Measurements from ENCODE around the gene ZWINT. TPM values are rescaled to one million over a fixed set of nuclear protein-coding genes. Genes with fewer than 3 reads are reported as not detected.

The ZWINT gene, protein sequence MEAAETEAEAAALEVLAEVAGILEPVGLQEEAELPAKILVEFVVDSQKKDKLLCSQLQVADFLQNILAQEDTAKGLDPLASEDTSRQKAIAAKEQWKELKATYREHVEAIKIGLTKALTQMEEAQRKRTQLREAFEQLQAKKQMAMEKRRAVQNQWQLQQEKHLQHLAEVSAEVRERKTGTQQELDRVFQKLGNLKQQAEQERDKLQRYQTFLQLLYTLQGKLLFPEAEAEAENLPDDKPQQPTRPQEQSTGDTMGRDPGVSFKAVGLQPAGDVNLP
- total RNA-seq (2021; fragmentation: NEBNext Ultra II Directional; extraction: Animal tissue kit (Norgen Biotek cat#: 25700)) (71.2 and 73.4 TPM in 2 replicates), polyA plus RNA-seq (2011; rRNA removed) (44.4 and 52.1 TPM in 2 replicates), polyA minus RNA-seq (2011; rRNA and poly(A)+ RNA removed) (54.7 and 58.7 TPM in 2 replicates)
- polyA plus RNA-seq (2011; cell fraction: cytosol; rRNA removed) = 77.0 TPM
- 72.6 TPM for polyA plus RNA-seq (2011; cell fraction: nucleus; rRNA removed)
- 77.9 to 94.5 TPM (median 84.7 TPM) in 4 replicates for polyA plus RNA-seq (2012, experiment 1 of 2)
- 25.5 TPM for polyA plus RNA-seq (2012, experiment 2 of 2)
- 49.6 TPM for polyA plus RNA-seq (2013, experiment 1 of 2)
- polyA plus RNA-seq (2013, experiment 2 of 2) = 48.6 TPM
- 32.7 TPM for polyA minus RNA-seq (2011; cell fraction: cytosol; rRNA and poly(A)+ RNA removed)
- polyA minus RNA-seq (2011; cell fraction: nucleus; rRNA and poly(A)+ RNA removed) = 53.4 TPM
- long read RNA-seq, experiment 1, transcript ZWINT-203 (9 exons, 1,872 nt) = major isoform, 8 of 71 reads
- long read RNA-seq, experiment 1, partial matches to known transcripts = 33 of 71 reads
- long read RNA-seq, experiment 1, other reads (novel, unspliced or antisense) = 28 of 71 reads
- long read RNA-seq, experiment 2, transcript ZWINT-204 (8 exons, 1,851 nt) = minor isoform, 12 of 225 reads
- long read RNA-seq, experiment 2, transcript ZWINT-209 (7 exons, 1,961 nt) = minor isoform, 5 of 225 reads
- long read RNA-seq, experiment 2, transcript ZWINT-203 (9 exons, 1,872 nt) = major isoform, 105 of 225 reads
- long read RNA-seq, experiment 2, transcript ZWINT-202 (9 exons, 807 nt) = minor isoform, 15 of 225 reads
- long read RNA-seq, experiment 2, partial matches to known transcripts = 29 of 225 reads
- long read RNA-seq, experiment 2, other reads (novel, unspliced or antisense) = 59 of 225 reads

DNA sequence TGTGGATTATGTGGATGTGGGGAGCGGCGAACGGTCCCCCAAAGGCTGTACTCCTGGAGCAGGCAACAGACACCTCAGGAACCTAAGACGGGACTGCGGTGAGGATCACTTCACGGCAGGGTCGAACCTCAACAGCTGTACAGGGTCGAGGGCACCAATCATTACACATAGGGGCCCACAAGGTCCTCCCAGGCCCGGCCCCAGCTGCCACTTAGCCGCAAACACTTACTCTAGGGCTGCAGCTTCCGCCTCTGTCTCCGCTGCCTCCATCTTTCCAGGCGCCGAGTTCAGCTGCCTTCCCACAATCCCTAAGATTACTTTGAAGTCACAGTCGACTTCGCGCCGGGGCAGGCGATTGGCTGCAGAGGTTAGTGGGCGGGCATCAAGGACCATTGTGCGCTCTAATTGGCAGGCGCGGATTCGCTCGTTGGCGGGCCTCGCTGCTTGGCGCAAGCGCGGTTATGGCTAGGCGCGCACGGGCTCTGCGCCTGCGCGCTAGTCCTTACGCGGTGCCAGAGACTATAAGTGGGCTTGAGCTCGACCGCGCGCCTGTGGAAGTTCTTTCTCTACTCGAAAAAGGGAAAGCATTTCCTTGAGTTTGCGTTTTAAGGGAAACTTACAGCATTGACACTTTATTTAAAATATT, at the start of gene ZWINT:
Gene ZWINT, minus strand, starts transcription at position 293 of the 646 bp plus-strand sequence. Its CDS starts 23 bp downstream, at position 270.
- H3K4me1 ChIP-seq (replicated peaks in 1 of 4; ENCODE audit: control insufficient read depth in 3 of 4, insufficient read depth in 4 of 4, low read length in 3 of 4) = peaks cover 0 to 9% (median 3%) of the 10 kb centered on the region in 4 experiments; a peak in 5 of 7 replicates
- H3K23ac ChIP-seq (ENCODE audit: insufficient read length) = no peak within 1 kb of the TSS
- peak within 1 kb of the TSS; percentile 88 to 98 for H3K4me2 ChIP-seq (ENCODE audit: insufficient read depth in 1 of 2, low read depth in 2 of 2, low read length in 2 of 2)
- peak within 1 kb of the TSS; percentile 33 for H3K56ac ChIP-seq (replicated peaks; ENCODE audit: insufficient read length, low read depth, low read length)
- H2BK20ac ChIP-seq (ENCODE audit: low read length) = no peak within 1 kb of the TSS
- H3K79me1 ChIP-seq (ENCODE audit: low read depth, low read length) = peaks cover 11% of the 10 kb centered on the region
- peak within 1 kb of the TSS; percentile 94 to 95 (median 94) for H3K9ac ChIP-seq (replicated peaks in 1 of 4; ENCODE audit: extremely low read depth in 1 of 4, low read depth in 3 of 4, low read length in 3 of 4)
- WGBS, 2 experiments (ENCODE audit: extremely low coverage in 1 of 2, insufficient coverage in 1 of 2, insufficient read length in 1 of 2, insufficient replicate concordance in 2 of 2, low coverage in 1 of 2, low lambda C conversion rate in 2 of 2, missing lambda C conversion rate in 1 of 2) = 1% methylated on average over 44 of the region's 44 CpGs; no CpG with 5 or more reads in 1 of the 2 experiments
- no peaks in the 10 kb centered on the region for H3K27me3 ChIP-seq (replicated peaks in 1 of 4; ENCODE audit: control insufficient read depth in 3 of 4, extremely low read depth in 1 of 4, insufficient read depth in 3 of 4, low read length in 3 of 4)
- no peaks in the 10 kb centered on the region for H4K20me1 ChIP-seq (replicated peaks in 1 of 2; ENCODE audit: control insufficient read depth in 1 of 2, insufficient read depth in 2 of 2, low read length in 2 of 2)
- peak within 1 kb of the TSS; percentile 96 to 99 (median 98) for H3K4me3 ChIP-seq (ENCODE audit: extremely low read depth in 1 of 4, insufficient read depth in 2 of 4, low read depth in 3 of 4, low read length in 4 of 4)
- H3K4ac ChIP-seq (replicated peaks; ENCODE audit: insufficient read length, low read depth, low read length) = peak within 1 kb of the TSS; percentile 32
- peak within 1 kb of the TSS; percentile 97 for H2AFZ ChIP-seq (ENCODE audit: low read length)
- H3K9me3 ChIP-seq (ENCODE audit: insufficient read depth in 2 of 2, low read depth in 1 of 2, low read length in 1 of 2) = no peaks in the 10 kb centered on the region
- H4K8ac ChIP-seq (ENCODE audit: extremely low read depth, insufficient read depth, low read length) = peak within 1 kb of the TSS; percentile 94; the same call in 1 of the 2 replicates
- H3K79me2 ChIP-seq (ENCODE audit: control insufficient read depth in 1 of 2, insufficient read depth in 2 of 2, low read length in 2 of 2) = peaks cover 6 to 28% of the 10 kb centered on the region in 2 experiments; a peak in 3 of 4 replicates
- H2BK120ac ChIP-seq (replicated peaks; ENCODE audit: low read depth, low read length) = no peak within 1 kb of the TSS
- H2AK5ac ChIP-seq (ENCODE audit: low read depth, low read length) = peak within 1 kb of the TSS; percentile 86
- H3K14ac ChIP-seq (ENCODE audit: insufficient read length) = no peak within 1 kb of the TSS
- H3K18ac ChIP-seq (ENCODE audit: extremely low read depth, low read length) = peak within 1 kb of the TSS; percentile 78
- peaks cover 9% of the 10 kb centered on the region for H3K23me2 ChIP-seq (ENCODE audit: low read depth, low read length)
- H4K91ac ChIP-seq (replicated peaks; ENCODE audit: insufficient read length, low read length) = no peak within 1 kb of the TSS
- peaks cover 9 to 32% (median 24%) of the 10 kb centered on the region in 4 experiments for H3K36me3 ChIP-seq (ENCODE audit: control insufficient read depth in 2 of 4, insufficient read depth in 4 of 4, low read length in 3 of 4)
- H4K5ac ChIP-seq (ENCODE audit: insufficient read length, low read depth, low read length) = peak within 1 kb of the TSS; percentile 33
- ChIA-PET POLR2A (ENCODE audit: partially characterized antibody) (interaction anchor here (1.2 to 2.5 kb wide), 2 partner anchors 10 to 13 kb away, joined by 3 to 13 read pairs; no protein-coding TSS in a partner anchor), CTCF (ENCODE audit: partially characterized antibody) (interaction anchor here (1.3 kb wide), 1 partner anchor 10 kb away, joined by 4 read pairs; no protein-coding TSS in a partner anchor)
- H2BK12ac ChIP-seq (ENCODE audit: low read depth, low read length) = peak within 1 kb of the TSS; percentile 39; the same call in 1 of the 2 replicates
- H2BK5ac ChIP-seq (ENCODE audit: low read depth, low read length) = peak within 1 kb of the TSS; percentile 73
- peak within 1 kb of the TSS; percentile 91 for H3K27ac ChIP-seq (ENCODE audit: low read depth, low read length)
- H2BK15ac ChIP-seq (ENCODE audit: low read length) = no peak within 1 kb of the TSS
- DNase-seq (ENCODE audit: low read depth in 1 of 2, low spot score in 2 of 2) (peak; percentile 89), FAIRE-seq (peak; percentile 78)
- TF ChIP-seq, protein P1, sequence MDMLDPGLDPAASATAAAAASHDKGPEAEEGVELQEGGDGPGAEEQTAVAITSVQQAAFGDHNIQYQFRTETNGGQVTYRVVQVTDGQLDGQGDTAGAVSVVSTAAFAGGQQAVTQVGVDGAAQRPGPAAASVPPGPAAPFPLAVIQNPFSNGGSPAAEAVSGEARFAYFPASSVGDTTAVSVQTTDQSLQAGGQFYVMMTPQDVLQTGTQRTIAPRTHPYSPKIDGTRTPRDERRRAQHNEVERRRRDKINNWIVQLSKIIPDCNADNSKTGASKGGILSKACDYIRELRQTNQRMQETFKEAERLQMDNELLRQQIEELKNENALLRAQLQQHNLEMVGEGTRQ (IDR thresholded peaks at IDR 0.05; ENCODE audit: low read length) = no peak
- TF ChIP-seq CEBPB (IDR thresholded peaks at IDR 0.05; ENCODE audit: low read depth, low read length) (no peak), TEAD4 (IDR thresholded peaks at IDR 0.05; ENCODE audit: low read depth, low read length) (no peak)
